GM12872 (cell line): ENCODE measurements around the gene DACH1.

Experiments
- CTCF ChIP-seq: IDR thresholded peaks from 3 replicates; pipeline ENCODE4 v1.5.1; 2011; ENCODE audit warnings: low read depth, mild to moderate bottlenecking, low read length, moderate library complexity; ENCODE audit not compliant: insufficient read depth

The DACH1 gene

GRCh38 chr13:71864986-71865873 lies 1.8 kb downstream of the DACH1 start:
- no peak for TF ChIP-seq CTCF

- TF ChIP-seq CTCF = no peak
These were observed 2.7 kb downstream of the DACH1 start for GRCh38 chr13:71864094-71864985.

- no peak for TF ChIP-seq CTCF
These were observed 3.6 kb downstream of the DACH1 start for GRCh38 chr13:71863254-71863865.

GRCh38 chr13:71862459-71862943 lies 4.5 kb downstream of the DACH1 start:
- no peak for TF ChIP-seq CTCF

- no peak for TF ChIP-seq CTCF
These were observed 5.1 kb downstream of the DACH1 start for GRCh38 chr13:71861769-71862458.

GRCh38 chr13:71860547-71861138 lies 6.4 kb downstream of the DACH1 start:
- no peak for TF ChIP-seq CTCF
